ENCODE data around the gene L1CAM.

L1CAM gene

GRCh38 chrX:153882557-153882956 lies 3.4 kb downstream of the L1CAM start:
- Histone ChIP-seq H3K27ac (no peak overlapping the region), H3K4me3 (no peak overlapping the region)
- DNase-seq (ENCODE audit: low spot score): no peak
- TF ChIP-seq CTCF (IDR thresholded peaks at IDR 0.05): no peak

GRCh38 chrX:153882086-153882498 lies 3.9 kb downstream of the L1CAM start:
- no peak for DNase-seq (ENCODE audit: low spot score)
- TF ChIP-seq CTCF (IDR thresholded peaks at IDR 0.05): no peak
- no peak overlapping the region for H3K4me3 ChIP-seq
- no peak overlapping the region for H3K27ac ChIP-seq

- Histone ChIP-seq H3K4me3 (no peak overlapping the region), H3K27ac (no peak overlapping the region)
- TF ChIP-seq CTCF (IDR thresholded peaks at IDR 0.05): no peak
- DNase-seq (ENCODE audit: low spot score): no peak
Measured at GRCh38 chrX:153881281-153881680, 4.7 kb downstream of the L1CAM start.

- Histone ChIP-seq H3K4me3 (no peak overlapping the region), H3K27ac (no peak overlapping the region)
- no peak for DNase-seq (ENCODE audit: low spot score)
Measured at GRCh38 chrX:153880440-153880815, 5.5 kb downstream of the L1CAM start.

GRCh38 chrX:153879741-153880439 lies 6.1 kb downstream of the L1CAM start:
- no peak overlapping the region for H3K4me3 ChIP-seq
- TF ChIP-seq CTCF (IDR thresholded peaks at IDR 0.05): no peak
- H3K27ac ChIP-seq: no peak overlapping the region
- DNase-seq (ENCODE audit: low spot score): no peak

More at GRCh38 chrX:153880440-153880815, 5.5 kb downstream of the L1CAM start:
- TF ChIP-seq CTCF (IDR thresholded peaks at IDR 0.05): no peak

- TF ChIP-seq CTCF (IDR thresholded peaks at IDR 0.05): no peak
- no peak overlapping the region for H3K4me3 ChIP-seq
- no peak for DNase-seq (ENCODE audit: low spot score)
- no peak overlapping the region for H3K27ac ChIP-seq
Measured at GRCh38 chrX:153878969-153879653, 6.9 kb downstream of the L1CAM start.

GRCh38 chrX:153878345-153878744 lies 7.6 kb downstream of the L1CAM start:
- Histone ChIP-seq H3K4me3 (no peak overlapping the region), H3K27ac (no peak overlapping the region)
- no peak for DNase-seq (ENCODE audit: low spot score)
- TF ChIP-seq CTCF (IDR thresholded peaks at IDR 0.05): no peak

Measured in coronary artery (tissue), 2 donors.